WERI-Rb-1 (cell line): ENCODE results near the gene TPX2.

ENCODE experiments used
- DNase-seq: peaks from one replicate; pipeline ENCODE4 v3.0.0-alpha.2; 2020
- H3K27ac ChIP-seq: fragments of 250-450 bp; sonication (Bioruptor Pico); 2 replicates; pipeline ENCODE4 v1.5.1; 2020; ENCODE audit warnings: mild to moderate bottlenecking, moderate library complexity
- H3K27me3 ChIP-seq: fragments of 250-450 bp; sonication (Bioruptor Pico); 2 replicates; pipeline ENCODE4 v1.5.1; 2021; ENCODE audit warnings: mild to moderate bottlenecking, low read depth, moderate library complexity; ENCODE audit not compliant: insufficient read depth, severe bottlenecking
- H3K36me3 ChIP-seq: fragments of 250-450 bp; sonication (Bioruptor Pico); 2 replicates; pipeline ENCODE4 v1.5.1; 2020; ENCODE audit warnings: mild to moderate bottlenecking, moderate library complexity
- H3K4me3 ChIP-seq: 2 replicates; pipeline ENCODE4 v1.5.1; 2011; ENCODE audit warnings: low read depth, mild to moderate bottlenecking, control low read depth, low read length
- H3K9me3 ChIP-seq: fragments of 250-450 bp; sonication (Bioruptor Pico); 2 replicates; pipeline ENCODE4 v1.5.1; 2021; ENCODE audit warnings: mild to moderate bottlenecking, moderate library complexity; ENCODE audit not compliant: severe bottlenecking
- TF ChIP-seq, protein P1 (sequence below): IDR thresholded peaks from 2 replicates; pipeline ENCODE4 v1.5.1; 2011; ENCODE audit warnings: low read depth, mild to moderate bottlenecking, control low read depth, inconsistent platforms, low read length

The TPX2 gene

DNA sequence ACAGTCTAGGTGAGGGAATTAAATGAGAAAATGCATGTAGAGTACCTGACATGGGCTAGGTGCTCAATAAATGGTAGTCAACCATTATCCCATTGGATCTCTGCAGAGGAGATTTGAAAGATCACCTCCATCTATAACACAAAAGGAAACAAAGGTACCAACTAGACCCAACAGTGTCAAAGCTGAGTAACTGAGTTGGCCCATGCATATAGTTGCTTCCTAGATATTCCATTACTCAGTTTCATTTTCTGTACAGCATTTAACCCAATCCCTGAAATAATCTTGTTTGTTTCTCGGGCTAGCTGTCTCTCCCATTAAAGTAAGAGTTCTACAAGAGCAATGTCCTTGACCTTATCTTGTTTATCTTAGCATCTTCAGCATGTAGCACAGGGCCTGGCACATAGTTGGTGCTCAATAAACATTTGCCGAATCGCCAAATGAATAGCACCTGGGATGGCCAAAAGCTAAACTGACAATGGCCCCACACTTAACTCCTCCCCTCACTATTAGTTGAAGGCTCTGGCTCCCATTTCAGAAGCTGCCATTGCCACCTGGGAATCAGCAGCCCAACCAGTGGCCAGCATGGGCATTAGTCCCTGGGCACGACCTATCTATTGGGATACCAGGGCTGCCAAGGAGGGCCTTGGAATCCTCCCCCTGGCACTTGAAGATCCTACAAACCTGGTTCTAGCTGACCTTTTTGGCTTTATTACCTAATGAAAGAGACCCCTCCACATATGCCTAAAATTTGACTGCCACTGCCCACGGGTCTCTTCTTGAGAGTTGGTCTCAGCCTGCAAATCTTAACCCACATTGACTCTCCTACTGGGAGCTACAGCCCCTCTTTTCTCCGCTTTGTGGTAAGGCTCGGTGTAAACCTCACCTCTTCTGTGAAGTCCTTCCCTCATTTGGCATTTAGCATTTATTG is 39.0 kb upstream of the TPX2 start:
- Histone ChIP-seq H3K36me3 (peaks cover 96% of the 10 kb centered on the region), H3K9me3 (no peaks in the 10 kb centered on the region), H3K27ac (peak overlapping the region; percentile 74), H3K27me3 (no peaks in the 10 kb centered on the region), H3K4me3 (no peak overlapping the region)
- TF ChIP-seq, protein P1, sequence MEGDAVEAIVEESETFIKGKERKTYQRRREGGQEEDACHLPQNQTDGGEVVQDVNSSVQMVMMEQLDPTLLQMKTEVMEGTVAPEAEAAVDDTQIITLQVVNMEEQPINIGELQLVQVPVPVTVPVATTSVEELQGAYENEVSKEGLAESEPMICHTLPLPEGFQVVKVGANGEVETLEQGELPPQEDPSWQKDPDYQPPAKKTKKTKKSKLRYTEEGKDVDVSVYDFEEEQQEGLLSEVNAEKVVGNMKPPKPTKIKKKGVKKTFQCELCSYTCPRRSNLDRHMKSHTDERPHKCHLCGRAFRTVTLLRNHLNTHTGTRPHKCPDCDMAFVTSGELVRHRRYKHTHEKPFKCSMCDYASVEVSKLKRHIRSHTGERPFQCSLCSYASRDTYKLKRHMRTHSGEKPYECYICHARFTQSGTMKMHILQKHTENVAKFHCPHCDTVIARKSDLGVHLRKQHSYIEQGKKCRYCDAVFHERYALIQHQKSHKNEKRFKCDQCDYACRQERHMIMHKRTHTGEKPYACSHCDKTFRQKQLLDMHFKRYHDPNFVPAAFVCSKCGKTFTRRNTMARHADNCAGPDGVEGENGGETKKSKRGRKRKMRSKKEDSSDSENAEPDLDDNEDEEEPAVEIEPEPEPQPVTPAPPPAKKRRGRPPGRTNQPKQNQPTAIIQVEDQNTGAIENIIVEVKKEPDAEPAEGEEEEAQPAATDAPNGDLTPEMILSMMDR, result no peak
- no peak for DNase-seq

DNA sequence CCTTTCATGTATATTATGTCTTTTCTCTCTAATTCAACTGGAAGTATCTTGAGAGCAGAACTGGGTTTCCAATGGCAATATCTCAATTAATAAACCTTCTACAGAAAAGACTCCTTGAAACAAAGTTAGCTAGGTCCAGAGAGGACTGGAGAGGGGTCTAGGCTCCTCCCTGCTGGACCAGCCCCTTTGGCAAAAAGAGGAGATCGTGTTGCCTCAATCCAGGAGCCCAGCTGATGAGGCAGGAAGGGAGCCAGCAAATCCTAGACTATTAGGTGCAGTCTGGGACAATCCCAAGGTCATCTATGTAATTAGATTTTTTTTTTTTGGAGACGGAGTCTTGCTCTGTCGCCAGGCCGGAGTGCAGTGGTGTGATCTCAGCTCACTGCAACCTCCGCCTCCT is 38.3 kb upstream of the TPX2 start:
- Histone ChIP-seq H3K4me3 (no peak overlapping the region), H3K9me3 (no peaks in the 10 kb centered on the region), H3K27ac (peak overlapping the region; percentile 74), H3K27me3 (no peaks in the 10 kb centered on the region), H3K36me3 (peaks cover 97% of the 10 kb centered on the region)
- no peak for DNase-seq
- TF ChIP-seq, protein P1, result no peak

DNA sequence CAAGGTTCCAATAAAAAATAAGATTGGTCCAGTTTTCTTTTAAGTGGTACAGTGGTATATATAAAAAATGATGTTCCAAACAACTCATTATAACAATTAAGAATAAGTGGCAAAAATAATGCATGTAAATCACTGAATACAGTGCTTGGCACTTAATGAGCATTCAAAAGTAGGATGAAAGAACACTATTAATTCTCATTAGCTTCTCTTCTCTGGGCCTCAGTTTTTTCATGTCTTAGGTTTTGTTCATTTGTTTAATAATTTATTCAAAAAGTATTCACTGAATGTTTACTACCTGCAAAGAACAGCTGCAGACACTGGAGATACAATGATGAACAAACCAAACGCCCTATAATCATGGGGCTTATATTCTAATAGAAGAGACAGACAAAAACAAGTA is 37.5 kb upstream of the TPX2 start:
- H3K27me3 ChIP-seq, result no peaks in the 10 kb centered on the region
- no peak overlapping the region for H3K4me3 ChIP-seq
- H3K36me3 ChIP-seq, result peaks cover 97% of the 10 kb centered on the region
- TF ChIP-seq, protein P1, result no peak
- no peak for DNase-seq
- H3K9me3 ChIP-seq, result no peaks in the 10 kb centered on the region
- 0 out of 2 replicates have a peak overlapping the region, but pooled peaks have one; percentile 14 for H3K27ac ChIP-seq

DNA sequence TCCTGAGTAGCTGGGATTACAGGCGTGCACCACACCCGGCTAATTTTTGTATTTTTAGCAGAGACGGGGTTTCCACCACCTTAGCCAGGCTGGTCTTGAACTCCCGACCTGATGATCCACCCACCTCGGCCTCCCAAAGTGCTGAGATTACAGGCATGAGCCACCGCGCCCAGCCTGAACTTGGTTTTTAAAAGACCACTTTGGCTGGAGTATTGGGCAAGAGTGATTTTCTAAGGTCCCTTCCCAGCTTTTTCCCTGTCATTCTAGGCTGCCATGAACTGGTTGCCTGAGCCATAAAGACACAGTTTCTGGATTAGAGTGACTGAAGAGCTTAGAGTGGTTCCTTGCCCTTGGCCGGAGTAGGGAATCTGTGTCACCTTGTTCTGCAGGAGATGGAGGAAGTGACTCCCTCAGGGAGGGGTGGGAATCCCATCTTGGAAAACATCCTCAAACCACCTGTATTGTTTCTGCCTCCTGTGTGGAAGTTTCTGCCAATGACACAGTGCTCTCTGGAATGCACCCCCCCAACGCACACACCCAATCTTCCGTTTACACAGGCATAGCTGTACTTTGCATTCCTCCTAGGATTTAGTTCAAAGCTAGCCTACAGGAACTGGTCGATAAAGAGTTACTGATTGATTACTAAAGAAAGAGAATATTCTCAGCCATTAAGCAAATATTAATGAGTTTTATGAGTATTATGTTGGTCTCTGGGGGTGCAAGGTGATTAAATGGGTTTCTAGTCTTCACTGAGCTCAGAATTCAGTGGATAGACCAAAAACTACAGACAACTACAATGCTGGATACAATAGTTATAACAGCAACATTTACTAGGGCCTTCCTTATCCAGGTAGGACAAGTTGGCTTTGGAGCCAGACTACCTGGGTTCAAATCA is 34.6 kb upstream of the TPX2 start:
- no peak for DNase-seq
- Histone ChIP-seq H3K27ac (no peak overlapping the region), H3K9me3 (no peaks in the 10 kb centered on the region), H3K27me3 (no peaks in the 10 kb centered on the region), H3K36me3 (peaks cover 99% of the 10 kb centered on the region), H3K4me3 (no peak overlapping the region)
- TF ChIP-seq, protein P1, result no peak

DNA sequence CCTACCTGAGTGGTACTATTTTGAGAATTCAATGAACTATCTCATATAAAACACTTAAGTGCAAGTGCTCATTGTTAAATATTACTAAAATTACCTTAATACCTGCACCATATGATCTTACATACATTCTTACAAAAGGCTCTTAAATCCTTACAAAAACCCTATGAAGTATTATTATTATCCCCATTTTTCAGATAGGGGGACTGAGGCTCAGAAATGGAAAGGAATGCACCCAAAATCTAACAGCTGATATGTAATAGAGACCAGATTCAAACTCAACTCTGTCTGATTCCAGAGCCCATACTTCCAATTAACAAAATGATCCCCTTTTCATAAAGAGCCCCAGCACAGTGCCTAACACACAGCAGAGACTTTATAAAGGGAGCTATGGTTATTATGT is 33.9 kb upstream of the TPX2 start:
- TF ChIP-seq, protein P1, result no peak
- no peak for DNase-seq
- Histone ChIP-seq H3K36me3 (peaks cover 96% of the 10 kb centered on the region), H3K27ac (no peak overlapping the region), H3K9me3 (no peaks in the 10 kb centered on the region), H3K27me3 (no peaks in the 10 kb centered on the region), H3K4me3 (no peak overlapping the region)
